Lower leg skin (tissue), 3 donors: ENCODE measurements around the gene ANK3.

Source experiments
- POLR2A ChIP-seq, 2 donors: fragments of 450-650 bp; IDR thresholded peaks; one replicate each; pipeline ENCODE4 v1.6.1; 2016 to 2017; ENCODE audit warnings: antibody characterized with exemption in 2 of 2, mild to moderate bottlenecking in 1 of 2, moderate library complexity in 1 of 2
- TF ChIP-seq, protein P1 (sequence below), 3 donors: fragments of 450-650 bp; IDR thresholded peaks; one replicate each; pipeline ENCODE4 v1.5.1; 2016; ENCODE audit warnings: antibody characterized with exemption in 3 of 3, mild to moderate bottlenecking in 3 of 3, moderate library complexity in 2 of 3

DNA sequence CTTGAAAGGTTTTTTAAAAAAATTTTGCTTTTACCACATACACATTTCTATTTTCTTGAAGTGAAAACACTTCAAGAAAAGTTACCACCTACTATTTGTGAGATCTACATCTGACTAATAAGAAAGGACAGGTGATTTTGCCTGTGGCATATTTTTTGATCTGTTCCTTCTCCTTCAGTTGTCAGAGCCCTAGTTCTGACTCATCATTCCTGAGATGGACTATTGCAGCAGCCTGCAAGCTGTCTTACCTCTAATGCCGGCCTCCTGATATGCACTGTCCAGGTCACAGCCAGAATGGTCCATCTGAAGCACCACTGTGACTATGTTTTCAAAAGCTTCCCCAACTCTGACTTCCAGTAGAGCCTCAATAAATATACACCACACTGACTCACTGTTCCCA is 28.2 kb upstream of the ANK3 start:
- TF ChIP-seq POLR2A (IDR thresholded peaks at IDR 0.05) = no peak
- TF ChIP-seq, protein P1, sequence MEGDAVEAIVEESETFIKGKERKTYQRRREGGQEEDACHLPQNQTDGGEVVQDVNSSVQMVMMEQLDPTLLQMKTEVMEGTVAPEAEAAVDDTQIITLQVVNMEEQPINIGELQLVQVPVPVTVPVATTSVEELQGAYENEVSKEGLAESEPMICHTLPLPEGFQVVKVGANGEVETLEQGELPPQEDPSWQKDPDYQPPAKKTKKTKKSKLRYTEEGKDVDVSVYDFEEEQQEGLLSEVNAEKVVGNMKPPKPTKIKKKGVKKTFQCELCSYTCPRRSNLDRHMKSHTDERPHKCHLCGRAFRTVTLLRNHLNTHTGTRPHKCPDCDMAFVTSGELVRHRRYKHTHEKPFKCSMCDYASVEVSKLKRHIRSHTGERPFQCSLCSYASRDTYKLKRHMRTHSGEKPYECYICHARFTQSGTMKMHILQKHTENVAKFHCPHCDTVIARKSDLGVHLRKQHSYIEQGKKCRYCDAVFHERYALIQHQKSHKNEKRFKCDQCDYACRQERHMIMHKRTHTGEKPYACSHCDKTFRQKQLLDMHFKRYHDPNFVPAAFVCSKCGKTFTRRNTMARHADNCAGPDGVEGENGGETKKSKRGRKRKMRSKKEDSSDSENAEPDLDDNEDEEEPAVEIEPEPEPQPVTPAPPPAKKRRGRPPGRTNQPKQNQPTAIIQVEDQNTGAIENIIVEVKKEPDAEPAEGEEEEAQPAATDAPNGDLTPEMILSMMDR (IDR thresholded peaks at IDR 0.05) = no peak
